ENCODE results near the gene CAMTA1.

CAMTA1 gene

GRCh38 chr1:6750490-6750889 lies 34.8 kb upstream of the CAMTA1 start:
- no peak for TF ChIP-seq CTCF (IDR thresholded peaks at IDR 0.05; ENCODE audit: insufficient read depth, low read depth, low read length, missing control alignments)
- H3K4me3 ChIP-seq (ENCODE audit: low read length) = no peak overlapping the region
- DNase-seq (ENCODE audit: low read depth) = no peak

GRCh38 chr1:6753320-6754140 lies 31.7 kb upstream of the CAMTA1 start:
- TF ChIP-seq CTCF (IDR thresholded peaks at IDR 0.05; ENCODE audit: insufficient read depth, low read depth, low read length, missing control alignments) = no peak
- no peak overlapping the region for H3K4me3 ChIP-seq (ENCODE audit: low read length)
- peak; percentile 82 for DNase-seq (ENCODE audit: low read depth)

- no peak overlapping the region for H3K4me3 ChIP-seq (ENCODE audit: low read length)
- no peak for TF ChIP-seq CTCF (IDR thresholded peaks at IDR 0.05; ENCODE audit: insufficient read depth, low read depth, low read length, missing control alignments)
- DNase-seq (ENCODE audit: low read depth) = no peak
These were observed 28.8 kb upstream of the CAMTA1 start for GRCh38 chr1:6756457-6756856.

- no peak for TF ChIP-seq CTCF (IDR thresholded peaks at IDR 0.05; ENCODE audit: insufficient read depth, low read depth, low read length, missing control alignments)
- DNase-seq (ENCODE audit: low read depth) = no peak
- H3K4me3 ChIP-seq (ENCODE audit: low read length) = no peak overlapping the region
These were observed 27.4 kb upstream of the CAMTA1 start for GRCh38 chr1:6757719-6758435.

- DNase-seq (ENCODE audit: low read depth) = no peak
- no peak for TF ChIP-seq CTCF (IDR thresholded peaks at IDR 0.05; ENCODE audit: insufficient read depth, low read depth, low read length, missing control alignments)
- H3K4me3 ChIP-seq (ENCODE audit: low read length) = no peak overlapping the region
These were observed 24.0 kb upstream of the CAMTA1 start for GRCh38 chr1:6761196-6761737.

GRCh38 chr1:6762060-6762459 lies 23.2 kb upstream of the CAMTA1 start:
- peak; percentile 95 for DNase-seq (ENCODE audit: low read depth)
- H3K4me3 ChIP-seq (ENCODE audit: low read length) = no peak overlapping the region
- no peak for TF ChIP-seq CTCF (IDR thresholded peaks at IDR 0.05; ENCODE audit: insufficient read depth, low read depth, low read length, missing control alignments)

All from epithelial cell of esophagus (primary cell).